Naive B cell (primary cell): ENCODE data around the gene JKAMP. TPM values are rescaled to one million over a fixed set of nuclear protein-coding genes. Genes with fewer than 3 reads are reported as not detected.

Experiments used
- ATAC-seq, 2 donors: fragments of 150-1000 bp; cut with Tn5 transposase; 2 replicates each; pipeline ENCODE4 v1.10.0; 2021; ENCODE audit warnings: low read depth in 2 of 2, mild to moderate bottlenecking in 2 of 2, moderate library complexity in 2 of 2
- DNase-seq: peaks from one replicate; pipeline ENCODE4 v3.0.0; 2022
- H3K27ac Mint-ChIP-seq, 6 donors: one replicate each; pipeline ENCODE4 v1.8.0; 2020 to 2022; ENCODE audit warnings: mild to moderate bottlenecking in 6 of 6, mixed read lengths in 6 of 6, moderate library complexity in 5 of 6, inconsistent platforms in 2 of 6
- H3K27me3 Mint-ChIP-seq, 3 donors: one replicate each; pipeline ENCODE4 v1.8.0; 2021 to 2022; ENCODE audit warnings: mixed read lengths in 3 of 3, mild to moderate bottlenecking in 1 of 3
- H3K36me3 Mint-ChIP-seq, 2 donors: one replicate each; pipeline ENCODE4 v1.8.0; 2020 to 2022; ENCODE audit warnings: mixed read lengths in 2 of 2, inconsistent platforms in 1 of 2, mild to moderate bottlenecking in 1 of 2
- H3K4me1 Mint-ChIP-seq, 3 donors: one replicate each; pipeline ENCODE4 v1.8.0; 2020 to 2022; ENCODE audit warnings: mixed read lengths in 3 of 3, inconsistent platforms in 1 of 3, mild to moderate bottlenecking in 1 of 3, moderate library complexity in 1 of 3
- H3K4me3 Mint-ChIP-seq, 8 donors: one replicate each; pipeline ENCODE4 v1.8.0; 2020 to 2022; ENCODE audit warnings: mild to moderate bottlenecking in 8 of 8, mixed read lengths in 8 of 8, moderate library complexity in 8 of 8, inconsistent platforms in 2 of 8
- H3K9me3 Mint-ChIP-seq, 7 donors: one replicate each; pipeline ENCODE4 v1.8.0; 2020 to 2022; ENCODE audit warnings: mixed read lengths in 7 of 7, mild to moderate bottlenecking in 5 of 7, inconsistent platforms in 2 of 7, moderate library complexity in 1 of 7
- polyA plus RNA-seq, 6 donors: library from polyadenylated mRNA; unstranded; fragments of 300-500 nt; fragmentation: Illumina TruSeq; gene quantifications; one replicate each; pipeline ENCODE4 v1.2.3, GENCODE V29; 2021; ENCODE audit warnings: low read depth in 6 of 6

The JKAMP gene
- polyA plus RNA-seq, 6 donors from 2014 or later: 42.8 to 98.3 (median 55.1) TPM

DNA sequence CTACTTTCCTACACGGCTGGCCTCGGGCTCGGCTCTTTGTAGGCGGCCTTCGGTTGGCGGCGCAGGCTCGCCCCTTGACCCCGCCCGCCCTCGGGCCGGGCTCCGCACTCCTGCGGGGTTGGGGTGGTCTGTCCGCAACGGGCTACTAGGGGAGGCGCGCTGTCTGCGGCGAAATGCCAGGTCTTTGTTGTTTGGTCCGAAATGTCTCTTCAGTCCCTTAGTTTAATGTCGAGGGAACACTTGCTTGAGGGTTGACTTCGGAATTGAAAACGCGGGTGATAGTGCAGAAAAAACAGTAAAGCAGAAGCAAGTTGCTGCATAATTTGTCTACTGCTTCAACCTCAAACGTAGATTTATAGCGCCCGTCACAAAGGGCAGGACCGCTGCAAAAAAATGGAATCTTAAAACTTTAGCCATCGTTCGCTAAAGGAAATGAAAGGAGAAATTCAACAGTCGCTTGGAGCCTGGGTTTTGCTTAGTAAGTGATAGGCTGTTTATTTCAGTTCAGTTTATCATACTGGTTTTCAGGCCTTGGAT lies 390 bp downstream of the JKAMP start:
- H3K27ac Mint-ChIP-seq: peak overlapping the region; percentile 81 to 96 (median 91)
- H3K9me3 Mint-ChIP-seq: no peaks in the 10 kb centered on the region
- DNase-seq (no peak), ATAC-seq (peak; percentile 45 to 50)
- peak overlapping the region; percentile 88 to 98 (median 96) for H3K4me3 Mint-ChIP-seq
- peaks cover 48 to 67% (median 61%) of the 10 kb centered on the region in 3 donors for H3K4me1 Mint-ChIP-seq
- no peaks in the 10 kb centered on the region for H3K27me3 Mint-ChIP-seq
- H3K36me3 Mint-ChIP-seq: peaks cover 17 to 18% of the 10 kb centered on the region in 2 donors

DNA sequence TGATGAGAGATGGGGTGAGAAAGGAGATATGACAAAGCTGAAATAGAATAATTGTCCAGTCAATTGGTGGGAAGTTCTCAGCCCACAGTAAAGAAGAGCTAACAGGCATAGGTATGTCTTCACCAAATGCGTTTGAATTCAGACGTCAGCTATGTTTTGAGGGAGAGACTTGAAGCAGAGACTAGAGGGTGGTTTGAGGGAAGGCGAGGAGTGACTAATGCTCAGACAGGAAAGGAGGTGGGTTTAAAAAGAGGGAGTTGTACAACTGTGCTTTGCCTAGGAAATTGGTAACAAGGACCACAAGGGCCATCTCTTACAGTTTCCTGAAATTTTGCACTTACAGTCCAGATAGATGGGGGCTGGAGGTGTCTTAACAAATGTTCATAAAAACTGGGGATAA lies 6.4 kb downstream of the JKAMP start:
- no peak for DNase-seq
- ATAC-seq: no peak
- peaks cover 0 to 2% (median 0%) of the 10 kb centered on the region in 7 donors for H3K9me3 Mint-ChIP-seq
- no peaks in the 10 kb centered on the region for H3K27me3 Mint-ChIP-seq
- H3K27ac Mint-ChIP-seq: peak overlapping the region in 1 of 6 donors; percentile 6
- H3K4me1 Mint-ChIP-seq: peaks cover 19 to 43% (median 29%) of the 10 kb centered on the region in 3 donors
- H3K36me3 Mint-ChIP-seq: peaks cover 44 to 53% of the 10 kb centered on the region in 2 donors
- no peak overlapping the region for H3K4me3 Mint-ChIP-seq

DNA sequence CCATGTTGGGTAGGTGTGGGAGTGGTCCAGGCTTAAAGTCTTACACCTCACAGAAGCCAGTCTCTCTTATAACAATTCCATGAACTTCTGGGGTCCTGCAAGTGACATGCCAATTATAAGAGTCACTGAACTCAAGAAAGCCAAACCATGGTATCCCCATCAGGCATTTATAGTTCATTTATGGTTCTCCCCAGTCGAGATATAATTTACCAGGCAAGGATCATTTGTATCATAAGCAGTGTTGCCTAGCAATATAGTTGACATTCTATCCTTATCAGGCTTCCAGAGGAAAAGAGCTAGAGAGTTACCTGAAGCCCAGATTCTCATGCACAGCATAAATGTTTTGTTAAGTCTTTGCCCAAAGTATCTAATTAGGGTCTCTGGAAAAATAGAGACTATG lies 8.1 kb downstream of the JKAMP start:
- H3K4me1 Mint-ChIP-seq: peaks cover 10 to 45% (median 29%) of the 10 kb centered on the region in 3 donors
- H3K4me3 Mint-ChIP-seq: no peak overlapping the region
- no peak overlapping the region for H3K27ac Mint-ChIP-seq
- DNase-seq: no peak
- H3K9me3 Mint-ChIP-seq: peaks cover 0 to 2% (median 0%) of the 10 kb centered on the region in 7 donors
- H3K27me3 Mint-ChIP-seq: no peaks in the 10 kb centered on the region
- no peak for ATAC-seq
- peaks cover 44 to 53% of the 10 kb centered on the region in 2 donors for H3K36me3 Mint-ChIP-seq

- Mint-ChIP-seq H3K36me3 (peaks cover 0 to 6% of the 10 kb centered on the region in 2 donors), H3K27me3 (no peaks in the 10 kb centered on the region), H3K27ac (no peak overlapping the region), H3K4me1 (peaks cover 0 to 9% (median 0%) of the 10 kb centered on the region in 3 donors), H3K4me3 (no peak overlapping the region), H3K9me3 (no peaks in the 10 kb centered on the region)
- ATAC-seq (no peak), DNase-seq (no peak)
These were observed 16.4 kb downstream of the JKAMP start for GRCh38 chr14:59500732-59501131.

DNA sequence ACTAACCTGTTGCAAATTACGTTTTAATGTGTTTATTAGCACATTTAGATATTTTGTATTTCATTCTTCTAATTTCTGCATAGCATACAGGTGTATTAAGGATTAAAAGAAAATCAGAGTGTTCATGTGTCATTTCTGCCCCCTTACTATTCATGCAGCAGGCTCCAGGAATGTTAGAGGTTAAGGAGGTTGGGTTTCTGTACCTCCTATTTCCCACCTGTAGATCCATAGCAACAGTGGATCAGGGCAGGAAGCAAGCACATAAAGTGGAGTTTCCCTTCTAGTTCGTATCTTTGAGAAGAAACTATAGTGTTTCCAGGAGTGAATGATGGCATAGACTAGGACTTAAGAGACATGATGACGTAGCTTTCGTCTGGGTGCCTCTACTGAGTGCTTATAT lies 18.9 kb downstream of the JKAMP start:
- no peak overlapping the region for H3K4me3 Mint-ChIP-seq
- H3K4me1 Mint-ChIP-seq: peaks cover 0 to 3% (median 0%) of the 10 kb centered on the region in 3 donors
- H3K27me3 Mint-ChIP-seq: no peaks in the 10 kb centered on the region
- DNase-seq: no peak
- no peak overlapping the region for H3K27ac Mint-ChIP-seq
- ATAC-seq: no peak
- H3K9me3 Mint-ChIP-seq: no peaks in the 10 kb centered on the region
- H3K36me3 Mint-ChIP-seq: peaks cover 0 to 6% of the 10 kb centered on the region in 2 donors

DNA sequence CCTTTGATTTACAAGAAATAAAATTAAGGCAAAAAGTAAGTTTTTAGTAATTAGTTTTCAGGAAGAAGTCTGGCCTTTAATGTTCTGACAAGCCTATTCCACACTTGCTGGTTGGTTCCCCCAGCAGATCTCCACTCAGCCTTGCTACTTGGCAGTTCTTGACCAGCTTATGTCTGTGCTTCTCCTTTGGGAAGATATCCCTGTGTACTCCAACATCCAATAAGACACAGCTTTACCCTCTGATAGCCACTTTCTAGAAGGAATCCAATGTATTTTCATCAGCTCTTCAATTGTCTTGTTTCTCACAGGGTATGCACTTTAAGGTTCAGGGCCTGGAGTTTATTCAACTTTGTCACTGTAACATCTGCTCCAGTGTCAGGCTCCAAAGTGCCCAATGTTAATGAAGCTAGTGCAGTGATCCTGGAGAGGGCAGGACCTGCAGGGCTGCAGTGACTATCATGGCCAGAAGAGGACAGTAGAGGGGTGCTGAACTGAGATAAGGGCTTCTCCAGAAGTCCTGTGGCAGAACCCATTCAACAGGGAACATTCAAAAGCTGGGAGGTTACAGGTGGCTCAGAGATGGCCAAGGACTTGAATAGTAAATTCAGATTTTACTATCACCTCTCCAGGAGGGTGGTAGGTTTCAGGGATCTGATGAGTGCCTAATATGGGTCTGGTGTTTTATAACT lies 22.9 kb downstream of the JKAMP start:
- Mint-ChIP-seq H3K27me3 (peaks cover 0 to 13% (median 0%) of the 10 kb centered on the region in 3 donors), H3K9me3 (no peaks in the 10 kb centered on the region), H3K4me3 (peak overlapping the region in 1 of 8 donors; percentile 61), H3K4me1 (peaks cover 0 to 3% (median 0%) of the 10 kb centered on the region in 3 donors), H3K36me3 (peaks cover 0 to 6% of the 10 kb centered on the region in 2 donors), H3K27ac (peak overlapping the region in 1 of 6 donors; percentile 43)
- DNase-seq: peak; percentile 23
- peak; percentile 46 to 73 for ATAC-seq

GRCh38 chr14:59507752-59508103 lies 23.4 kb downstream of the JKAMP start:
- Mint-ChIP-seq H3K27me3 (peaks cover 0 to 14% (median under 1%) of the 10 kb centered on the region in 3 donors), H3K27ac (no peak overlapping the region)

GRCh38 chr14:59509101-59509500 lies 24.8 kb downstream of the JKAMP start:
- Mint-ChIP-seq H3K4me3 (no peak overlapping the region), H3K36me3 (peaks cover 0 to 1% of the 10 kb centered on the region in 2 donors), H3K27ac (no peak overlapping the region), H3K27me3 (peaks cover 0 to 14% (median 6%) of the 10 kb centered on the region in 3 donors), H3K4me1 (peaks cover 0 to 3% (median 0%) of the 10 kb centered on the region in 3 donors), H3K9me3 (no peaks in the 10 kb centered on the region)
- ATAC-seq (no peak), DNase-seq (no peak)

More at GRCh38 chr14:59507752-59508103, 23.4 kb downstream of the JKAMP start:
- DNase-seq: no peak
- Mint-ChIP-seq H3K4me1 (peaks cover 0 to 3% (median 0%) of the 10 kb centered on the region in 3 donors), H3K4me3 (no peak overlapping the region), H3K36me3 (peaks cover 0 to 6% of the 10 kb centered on the region in 2 donors), H3K9me3 (no peaks in the 10 kb centered on the region)
- no peak for ATAC-seq

- H3K27ac Mint-ChIP-seq: no peak overlapping the region
- ATAC-seq: no peak
- peaks cover 0 to 2% (median 0%) of the 10 kb centered on the region in 7 donors for H3K9me3 Mint-ChIP-seq
- no peak overlapping the region for H3K4me3 Mint-ChIP-seq
- no peaks in the 10 kb centered on the region for H3K36me3 Mint-ChIP-seq
- peaks cover 0 to 3% (median 0%) of the 10 kb centered on the region in 3 donors for H3K4me1 Mint-ChIP-seq
- DNase-seq: no peak
- peaks cover 0 to 14% (median 6%) of the 10 kb centered on the region in 3 donors for H3K27me3 Mint-ChIP-seq
These were observed 25.7 kb downstream of the JKAMP start for GRCh38 chr14:59510001-59510400.

GRCh38 chr14:59510966-59511365 lies 26.6 kb downstream of the JKAMP start:
- no peaks in the 10 kb centered on the region for H3K36me3 Mint-ChIP-seq
- H3K27ac Mint-ChIP-seq: peak overlapping the region in 1 of 6 donors; percentile 51
- DNase-seq: no peak
- H3K9me3 Mint-ChIP-seq: peaks cover 0 to 2% (median 0%) of the 10 kb centered on the region in 7 donors
- peaks cover 0 to 3% (median 0%) of the 10 kb centered on the region in 3 donors for H3K4me1 Mint-ChIP-seq
- H3K4me3 Mint-ChIP-seq: no peak overlapping the region
- ATAC-seq: no peak
- H3K27me3 Mint-ChIP-seq: peaks cover 0 to 14% (median 9%) of the 10 kb centered on the region in 3 donors

GRCh38 chr14:59511916-59512575 lies 27.7 kb downstream of the JKAMP start:
- H3K4me3 Mint-ChIP-seq: no peak overlapping the region
- no peak overlapping the region for H3K27ac Mint-ChIP-seq
- no peak for ATAC-seq
- peaks cover 0 to 14% (median 14%) of the 10 kb centered on the region in 3 donors for H3K27me3 Mint-ChIP-seq
- H3K9me3 Mint-ChIP-seq: peaks cover 0 to 2% (median 0%) of the 10 kb centered on the region in 7 donors
- H3K36me3 Mint-ChIP-seq: no peaks in the 10 kb centered on the region
- H3K4me1 Mint-ChIP-seq: peaks cover 0 to 3% (median 0%) of the 10 kb centered on the region in 3 donors
- no peak for DNase-seq

GRCh38 chr14:59520224-59520623 lies 35.9 kb downstream of the JKAMP start:
- Mint-ChIP-seq H3K27me3 (peaks cover 5 to 8% (median 7%) of the 10 kb centered on the region in 3 donors), H3K4me3 (no peak overlapping the region), H3K36me3 (no peaks in the 10 kb centered on the region), H3K9me3 (peaks cover 0 to 2% (median 0%) of the 10 kb centered on the region in 7 donors), H3K27ac (no peak overlapping the region), H3K4me1 (no peaks in the 10 kb centered on the region)
- ATAC-seq (no peak), DNase-seq (no peak)

GRCh38 chr14:59529189-59529588 lies 44.9 kb downstream of the JKAMP start:
- Mint-ChIP-seq H3K4me1 (no peaks in the 10 kb centered on the region), H3K9me3 (peaks cover 0 to 22% (median 11%) of the 10 kb centered on the region in 7 donors), H3K27ac (no peak overlapping the region), H3K27me3 (peaks cover 4 to 12% (median 8%) of the 10 kb centered on the region in 3 donors), H3K4me3 (peak overlapping the region in 1 of 8 donors; percentile 21), H3K36me3 (no peaks in the 10 kb centered on the region)
- DNase-seq (no peak), ATAC-seq (no peak)
